Lung (tissue), 12 donors: ENCODE results near the gene SLC6A7. TPM values are rescaled to one million over a fixed set of nuclear protein-coding genes. Genes with fewer than 3 reads are reported as not detected.

ENCODE experiments used
- ATAC-seq: fragments of 200-7000 bp; cut with Tn5 transposase; one replicate; pipeline ENCODE4 v1.9.1; 2020; ENCODE audit warnings: moderate number of reproducible peaks; ENCODE audit not compliant: insufficient read depth, low FRiP score
- DNase-seq, 3 donors: peaks; one replicate each; pipeline ENCODE4 v3.0.0-alpha.2; 2013 to 2017
- H3K27ac ChIP-seq, 2 donors: one replicate each; pipeline ENCODE4 v1.5.1; 2013; ENCODE audit warnings: mild to moderate bottlenecking in 2 of 2, moderate library complexity in 2 of 2, control low read depth in 1 of 2, inconsistent platforms in 1 of 2, low read depth in 1 of 2, low read length in 1 of 2
- H3K27me3 ChIP-seq, 3 donors: one replicate each; pipeline ENCODE4 v1.5.1; 2013; ENCODE audit warnings: low read length in 2 of 3; ENCODE audit not compliant: control insufficient read depth in 3 of 3, insufficient read depth in 3 of 3
- H3K36me3 ChIP-seq, 4 donors: one replicate each; pipeline ENCODE4 v1.5.1; 2013; ENCODE audit warnings: low read length in 4 of 4, mild to moderate bottlenecking in 1 of 4, moderate library complexity in 1 of 4; ENCODE audit not compliant: control insufficient read depth in 4 of 4, insufficient read depth in 4 of 4
- H3K4me1 ChIP-seq, 5 donors: one replicate each; pipeline ENCODE4 v1.5.1; 2013; ENCODE audit warnings: low read length in 5 of 5, mild to moderate bottlenecking in 2 of 5, moderate library complexity in 1 of 5; ENCODE audit not compliant: control insufficient read depth in 5 of 5, insufficient read depth in 5 of 5
- H3K4me3 ChIP-seq: one replicate; pipeline ENCODE4 v1.5.1; 2013; ENCODE audit warnings: mild to moderate bottlenecking, control low read depth, moderate library complexity
- H3K9ac ChIP-seq, 2 donors: one replicate each; pipeline ENCODE4 v1.5.1; 2013; ENCODE audit warnings: low read length in 2 of 2, control low read depth in 1 of 2; ENCODE audit not compliant: insufficient read depth in 1 of 2
- H3K9me3 ChIP-seq, 4 donors: one replicate each; pipeline ENCODE4 v1.5.1; 2013; ENCODE audit warnings: low read length in 3 of 4, mild to moderate bottlenecking in 1 of 4, moderate library complexity in 1 of 4; ENCODE audit not compliant: control insufficient read depth in 4 of 4, insufficient read depth in 3 of 4
- WGBS, 2 donors: extraction: QIAGEN DNeasy Blood & Tissue Kit; methylation state at CpG; one replicate each; pipeline ENCODE4 v1.1.7; 2013; 5-methylcytosine and 5-hydroxymethylcytosine counted together
- polyA plus RNA-seq, 2 donors: library from polyadenylated mRNA; stranded (reverse); fragments of 200-250 nt; gene quantifications; one replicate each; pipeline ENCODE4 v1.2.1, GENCODE V29; 2013
- total RNA-seq, 2 donors: library from RNA; depleted of rRNA in 1 of 2; stranded (reverse); fragments of >200 nt in 1 of 2; gene quantifications; one replicate each; pipeline ENCODE4 v1.2.1, GENCODE V29; 2014 to 2021
- TF ChIP-seq, protein P1 (sequence below): IDR thresholded peaks from 2 replicates; pipeline ENCODE4 v1.5.1; 2012; ENCODE audit warnings: mild to moderate bottlenecking; ENCODE audit errors: control extremely low read depth, extremely low read depth
- donor health status: control.
- donor health status: control.
- donor health status: Bipolar disorder and iron deficiency.
- donor health status: healthy.
- donor health status: DM: yes; HTN: yes; CAD: no.

Gene SLC6A7
- total and polyA plus RNA-seq, 4 donors: 0.02 to 0.06 (median 0.03) TPM; not detected in 1

DNA sequence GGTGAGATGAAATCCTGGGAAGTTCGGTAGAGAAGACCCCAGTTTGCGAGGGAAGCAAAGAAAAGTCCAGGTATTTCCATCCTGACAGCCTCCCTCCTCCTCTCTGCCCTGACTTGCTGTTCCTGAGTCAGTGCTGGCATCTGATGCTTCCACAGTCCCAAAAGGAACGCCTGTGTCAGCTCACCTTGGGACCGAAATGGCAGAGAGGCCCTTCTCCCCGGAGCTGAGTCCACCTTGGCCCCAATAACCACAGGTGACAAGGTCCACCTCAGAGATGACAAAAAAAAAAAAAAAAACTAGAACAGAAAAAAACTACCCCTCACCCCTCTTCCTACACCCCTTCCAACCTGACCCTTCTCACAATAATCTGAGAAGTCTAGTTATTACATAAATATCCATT lies 31.6 kb downstream of the SLC6A7 start:
- Histone ChIP-seq H3K9me3 (no peaks in the 10 kb centered on the region), H3K27ac (no peak overlapping the region), H3K27me3 (no peaks in the 10 kb centered on the region), H3K4me3 (no peak overlapping the region), H3K36me3 (no peaks in the 10 kb centered on the region), H3K9ac (no peak overlapping the region), H3K4me1 (no peaks in the 10 kb centered on the region)
- no peak for DNase-seq
- 84 to 89% methylated on average over 5 of the region's 5 CpGs for WGBS, 2 donors
- no peak for ATAC-seq
- TF ChIP-seq, protein P1, sequence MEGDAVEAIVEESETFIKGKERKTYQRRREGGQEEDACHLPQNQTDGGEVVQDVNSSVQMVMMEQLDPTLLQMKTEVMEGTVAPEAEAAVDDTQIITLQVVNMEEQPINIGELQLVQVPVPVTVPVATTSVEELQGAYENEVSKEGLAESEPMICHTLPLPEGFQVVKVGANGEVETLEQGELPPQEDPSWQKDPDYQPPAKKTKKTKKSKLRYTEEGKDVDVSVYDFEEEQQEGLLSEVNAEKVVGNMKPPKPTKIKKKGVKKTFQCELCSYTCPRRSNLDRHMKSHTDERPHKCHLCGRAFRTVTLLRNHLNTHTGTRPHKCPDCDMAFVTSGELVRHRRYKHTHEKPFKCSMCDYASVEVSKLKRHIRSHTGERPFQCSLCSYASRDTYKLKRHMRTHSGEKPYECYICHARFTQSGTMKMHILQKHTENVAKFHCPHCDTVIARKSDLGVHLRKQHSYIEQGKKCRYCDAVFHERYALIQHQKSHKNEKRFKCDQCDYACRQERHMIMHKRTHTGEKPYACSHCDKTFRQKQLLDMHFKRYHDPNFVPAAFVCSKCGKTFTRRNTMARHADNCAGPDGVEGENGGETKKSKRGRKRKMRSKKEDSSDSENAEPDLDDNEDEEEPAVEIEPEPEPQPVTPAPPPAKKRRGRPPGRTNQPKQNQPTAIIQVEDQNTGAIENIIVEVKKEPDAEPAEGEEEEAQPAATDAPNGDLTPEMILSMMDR: no peak

DNA sequence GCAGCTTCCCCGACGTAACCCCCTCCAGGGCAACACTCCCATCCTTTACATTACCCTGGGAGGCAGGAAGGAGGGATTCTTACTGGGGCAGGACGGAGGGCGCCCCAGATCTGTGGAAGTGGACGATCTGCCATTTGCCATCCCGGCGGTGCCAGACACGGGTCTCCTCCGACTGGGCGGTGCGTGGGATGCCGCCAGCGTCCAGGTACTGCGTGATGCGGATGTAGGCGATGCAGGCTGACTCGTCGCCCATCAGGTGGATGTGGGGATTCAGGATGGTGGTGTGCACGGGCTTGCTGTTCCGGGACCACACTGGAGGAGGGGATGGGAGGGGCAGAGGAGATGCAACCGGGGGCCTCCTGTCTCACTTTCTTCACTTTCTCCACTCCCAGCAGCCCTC lies 33.0 kb downstream of the SLC6A7 start:
- DNase-seq (no peak), ATAC-seq (no peak)
- Histone ChIP-seq H3K4me1 (peaks cover 0 to 1% (median 0%) of the 10 kb centered on the region in 5 donors), H3K9ac (no peak overlapping the region), H3K27ac (no peak overlapping the region), H3K27me3 (no peaks in the 10 kb centered on the region), H3K36me3 (no peaks in the 10 kb centered on the region), H3K4me3 (no peak overlapping the region), H3K9me3 (peaks cover 0 to 2% (median 0%) of the 10 kb centered on the region in 4 donors)
- 94 to 96% methylated on average over 21 of the region's 21 CpGs for WGBS, 2 donors
- TF ChIP-seq, protein P1: no peak

DNA sequence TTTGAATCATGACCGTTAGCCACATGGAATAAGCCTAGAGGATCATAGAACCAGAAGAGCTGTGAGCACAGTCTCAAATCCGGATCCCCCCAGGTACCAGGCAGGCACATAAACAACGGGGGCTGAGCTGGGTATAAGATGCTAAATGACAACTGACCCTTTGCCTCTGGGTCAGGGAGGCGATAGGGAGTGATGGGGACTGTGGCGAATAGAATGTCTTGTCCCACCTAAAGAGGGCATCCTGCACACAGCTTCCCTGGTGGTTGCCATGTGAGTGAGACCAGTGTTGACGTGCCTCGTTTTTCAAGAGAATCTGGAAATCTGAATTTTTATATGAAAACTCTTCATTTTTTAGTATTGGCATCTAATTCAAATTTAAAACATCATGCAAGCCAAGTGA lies 33.6 kb downstream of the SLC6A7 start:
- Histone ChIP-seq H3K27ac (no peak overlapping the region), H3K4me3 (no peak overlapping the region), H3K9ac (no peak overlapping the region), H3K27me3 (no peaks in the 10 kb centered on the region), H3K36me3 (no peaks in the 10 kb centered on the region), H3K4me1 (peaks cover 0 to 1% (median 0%) of the 10 kb centered on the region in 5 donors), H3K9me3 (peaks cover 0 to 2% (median 0%) of the 10 kb centered on the region in 4 donors)
- DNase-seq (no peak), ATAC-seq (no peak)
- WGBS, 2 donors: 88 to 94% methylated on average over 7 of the region's 7 CpGs
- TF ChIP-seq, protein P1: no peak

DNA sequence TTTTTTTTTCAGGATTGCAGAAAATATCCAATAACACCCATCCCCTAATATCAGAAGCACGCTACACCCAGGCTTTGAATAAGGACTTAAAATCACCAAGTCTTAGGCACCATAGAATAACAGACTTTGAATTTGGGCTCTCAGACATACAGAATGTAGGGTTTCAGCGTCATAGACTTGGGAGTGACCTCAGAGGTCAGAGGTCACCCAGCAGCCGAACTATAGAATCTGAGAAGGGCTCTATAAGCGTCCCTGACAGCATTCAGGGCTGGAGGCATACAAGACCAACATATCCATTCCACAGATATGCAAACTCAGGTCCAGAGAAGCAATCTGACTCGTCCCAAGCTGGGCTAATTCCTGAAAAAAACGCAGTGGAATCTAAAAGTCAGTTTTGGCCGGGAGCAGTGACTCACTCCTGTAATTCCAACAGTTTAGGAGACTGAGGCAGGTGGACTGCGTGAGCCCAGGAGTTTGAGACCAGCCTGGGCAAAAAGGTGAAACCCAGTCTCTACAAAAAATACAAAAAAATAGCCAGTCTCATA lies 34.7 kb downstream of the SLC6A7 start:
- no peak overlapping the region for H3K27ac ChIP-seq
- no peak overlapping the region for H3K9ac ChIP-seq
- H3K4me3 ChIP-seq: no peak overlapping the region
- H3K27me3 ChIP-seq: no peaks in the 10 kb centered on the region
- peaks cover 0 to 1% (median 0%) of the 10 kb centered on the region in 5 donors for H3K4me1 ChIP-seq
- 75 to 80% methylated on average over 8 of the region's 8 CpGs for WGBS, 2 donors
- DNase-seq (no peak), ATAC-seq (no peak)
- TF ChIP-seq, protein P1: no peak
- no peaks in the 10 kb centered on the region for H3K36me3 ChIP-seq
- peaks cover 0 to 2% (median 0%) of the 10 kb centered on the region in 4 donors for H3K9me3 ChIP-seq
